Activated CD8-positive, alpha-beta T cell treated with anti-CD3 and anti-CD28 coated beads, Interleukin-2, amount 10 ng/mL, durations not matched to agents 7 days and 5 days (primary cell): Measurements from ENCODE around the gene EIF2AK3. TPM values are rescaled to one million over a fixed set of nuclear protein-coding genes. Genes with fewer than 3 reads are reported as not detected.
A peak's percentile ranks its signal among the peaks of the same experiment; 100 is the strongest.
"Not testable (repeated sequence)": the region's sequence is repeated elsewhere in the genome, so short reads cannot be mapped to it uniquely, and the experiment has no call there.

Experiments
- ATAC-seq: fragments of 150-1000 bp; cut with Tn5 transposase; one replicate; pipeline ENCODE4 v1.10.0; 2021; ENCODE audit warnings: moderate library complexity
- CTCF ChIA-PET: fragments of 350-600 bp; sonication (Branson Sonifier 250); formaldehyde crosslinking; loops from one replicate; lab custom pipeline; 2021; ENCODE audit warnings: antibody characterized with exemption; lab: Charles Lee
- POLR2A ChIA-PET: fragments of 350-600 bp; sonication (Branson Sonifier 250); formaldehyde crosslinking; loops from one replicate; lab custom pipeline; 2021; ENCODE audit warnings: antibody characterized with exemption; lab: Charles Lee
- DNase-seq: peaks from one replicate; pipeline ENCODE4 v3.0.0-alpha.2; 2020
- H3K27ac Mint-ChIP-seq: one replicate; pipeline ENCODE4 v1.8.0; 2021; ENCODE audit warnings: mild to moderate bottlenecking, mixed read lengths
- H3K27me3 Mint-ChIP-seq: one replicate; pipeline ENCODE4 v1.8.0; 2021; ENCODE audit warnings: low read depth, mixed read lengths
- H3K36me3 Mint-ChIP-seq: one replicate; pipeline ENCODE4 v1.8.0; 2021; ENCODE audit warnings: low read depth, mixed read lengths
- H3K4me1 Mint-ChIP-seq: one replicate; pipeline ENCODE4 v1.8.0; 2021; ENCODE audit warnings: low read depth, mixed read lengths
- H3K4me3 Mint-ChIP-seq: one replicate; pipeline ENCODE4 v1.8.0; 2021; ENCODE audit warnings: mild to moderate bottlenecking, mixed read lengths
- H3K9me3 Mint-ChIP-seq: one replicate; pipeline ENCODE4 v1.8.0; 2022; ENCODE audit warnings: mixed read lengths; ENCODE audit not compliant: insufficient read depth
- total RNA-seq, 2 experiments: library from RNA; stranded (reverse); gene quantifications; one replicate each; pipeline ENCODE4 v1.2.3, GENCODE V29; 2021

The EIF2AK3 gene
- total RNA-seq, 2 experiments from 2014 or later: 18.4 to 19.7 TPM

- no peaks in the 10 kb centered on the region for H3K9me3 Mint-ChIP-seq
- H3K4me3 Mint-ChIP-seq: no peak overlapping the region
- CTCF ChIA-PET: interaction anchor here (0.9 to 5.2 kb wide), 7 partner anchors 12 to 222 kb away, joined by 3 to 40 read pairs (median 3); no protein-coding TSS in a partner anchor
- no peaks in the 10 kb centered on the region for H3K4me1 Mint-ChIP-seq
- no peak for DNase-seq
- H3K27ac Mint-ChIP-seq: no peak overlapping the region
- no peaks in the 10 kb centered on the region for H3K36me3 Mint-ChIP-seq
- H3K27me3 Mint-ChIP-seq: peaks cover under 1% of the 10 kb centered on the region
- ATAC-seq: no peak
- POLR2A ChIA-PET: interaction anchor here (0.7 kb wide), 1 partner anchor 82 kb away, joined by 4 read pairs; no protein-coding TSS in a partner anchor
Measured at GRCh38 chr2:88658326-88658725, 31.1 kb upstream of the EIF2AK3 start.

- H3K27ac Mint-ChIP-seq: no peak overlapping the region
- no peak overlapping the region for H3K4me3 Mint-ChIP-seq
- H3K36me3 Mint-ChIP-seq: no peaks in the 10 kb centered on the region
- no peaks in the 10 kb centered on the region for H3K4me1 Mint-ChIP-seq
- ChIA-PET POLR2A (no interaction called here), CTCF (interaction anchor here (1.2 to 5.2 kb wide), 2 partner anchors 9 to 13 kb away, joined by 3 to 40 read pairs; no protein-coding TSS in a partner anchor)
- DNase-seq: no peak
- H3K9me3 Mint-ChIP-seq: no peaks in the 10 kb centered on the region
- H3K27me3 Mint-ChIP-seq: no peaks in the 10 kb centered on the region
- ATAC-seq: no peak
Measured at GRCh38 chr2:88657131-88657530, 29.9 kb upstream of the EIF2AK3 start.

DNA sequence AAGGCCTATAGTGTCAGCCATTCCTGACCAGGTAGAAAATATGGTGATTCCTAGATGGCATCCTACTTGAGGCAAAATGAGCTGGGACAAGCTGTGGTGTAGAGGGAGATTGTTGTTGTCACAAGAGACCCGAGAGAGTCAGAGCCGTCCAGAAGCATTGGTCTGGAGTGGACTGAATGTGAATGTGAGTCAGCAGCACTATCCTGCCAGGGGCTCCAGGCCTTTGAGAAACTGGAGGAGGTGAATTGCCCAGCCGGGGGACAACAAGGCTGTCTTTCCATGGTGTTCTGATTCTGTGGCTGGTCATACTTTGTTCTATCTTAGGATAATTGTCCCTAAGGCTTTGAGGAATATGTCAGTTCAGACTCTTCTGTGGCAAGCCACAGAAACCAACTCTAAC, 29.4 kb upstream of the EIF2AK3 start:
- Mint-ChIP-seq H3K4me3 (no peak overlapping the region), H3K4me1 (no peaks in the 10 kb centered on the region), H3K36me3 (no peaks in the 10 kb centered on the region), H3K9me3 (no peaks in the 10 kb centered on the region), H3K27me3 (peaks cover 2% of the 10 kb centered on the region), H3K27ac (no peak overlapping the region)
- DNase-seq: no peak
- ChIA-PET POLR2A (no interaction called here), CTCF (interaction anchor here (1.2 to 5.2 kb wide), 2 partner anchors 10 to 14 kb away, joined by 3 to 40 read pairs; no protein-coding TSS in a partner anchor)
- no peak for ATAC-seq

DNA sequence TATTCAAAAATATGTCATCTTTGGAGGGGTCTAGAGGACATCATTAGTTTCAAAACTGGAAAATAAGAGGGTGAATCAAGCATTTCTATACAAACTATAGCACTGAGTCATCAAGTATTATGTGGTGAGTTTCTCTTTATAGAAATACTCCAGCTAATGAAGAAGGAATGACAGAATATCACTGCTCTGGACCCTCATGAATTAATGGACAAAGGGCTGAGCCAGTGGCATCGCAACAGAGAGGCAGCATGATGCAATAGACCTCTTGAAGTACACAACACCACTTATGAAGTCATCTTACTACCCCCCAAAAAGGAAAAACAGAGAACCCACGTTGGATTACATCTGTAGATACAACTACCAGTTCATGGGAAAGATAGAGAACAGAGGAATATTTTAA, 27.4 kb upstream of the EIF2AK3 start:
- ATAC-seq: no peak
- H3K27me3 Mint-ChIP-seq: peaks cover 2% of the 10 kb centered on the region
- no peak overlapping the region for H3K4me3 Mint-ChIP-seq
- H3K4me1 Mint-ChIP-seq: no peaks in the 10 kb centered on the region
- CTCF ChIA-PET: interaction anchor here (0.8 to 1.9 kb wide), 2 partner anchors 15 to 18 kb away, joined by 4 to 5 read pairs; no protein-coding TSS in a partner anchor
- DNase-seq: no peak
- no peaks in the 10 kb centered on the region for H3K9me3 Mint-ChIP-seq
- POLR2A ChIA-PET: no interaction called here
- H3K36me3 Mint-ChIP-seq: no peaks in the 10 kb centered on the region
- no peak overlapping the region for H3K27ac Mint-ChIP-seq

- Mint-ChIP-seq H3K27ac (no peak overlapping the region), H3K36me3 (no peaks in the 10 kb centered on the region), H3K4me3 (no peak overlapping the region), H3K4me1 (no peaks in the 10 kb centered on the region), H3K9me3 (no peaks in the 10 kb centered on the region), H3K27me3 (peaks cover 2% of the 10 kb centered on the region)
- DNase-seq: no peak
- no peak for ATAC-seq
- POLR2A ChIA-PET: no interaction called here
- CTCF ChIA-PET: no interaction called here
Measured at GRCh38 chr2:88651646-88652045, 24.4 kb upstream of the EIF2AK3 start.

GRCh38 chr2:88645291-88645882, 18.1 kb upstream of the EIF2AK3 start:
- H3K9me3 Mint-ChIP-seq, H3K36me3 Mint-ChIP-seq, H3K4me3 Mint-ChIP-seq, ATAC-seq, POLR2A ChIA-PET, H3K27ac Mint-ChIP-seq, DNase-seq: not testable (repeated sequence)
- Mint-ChIP-seq H3K27me3 (peaks cover 19% of the 10 kb centered on the region), H3K4me1 (peaks cover 33% of the 10 kb centered on the region)
- CTCF ChIA-PET: interaction anchor here (1.0 to 2.8 kb wide), 6 partner anchors 14 to 272 kb away, joined by 3 to 11 read pairs (median 6); no protein-coding TSS in a partner anchor

DNA sequence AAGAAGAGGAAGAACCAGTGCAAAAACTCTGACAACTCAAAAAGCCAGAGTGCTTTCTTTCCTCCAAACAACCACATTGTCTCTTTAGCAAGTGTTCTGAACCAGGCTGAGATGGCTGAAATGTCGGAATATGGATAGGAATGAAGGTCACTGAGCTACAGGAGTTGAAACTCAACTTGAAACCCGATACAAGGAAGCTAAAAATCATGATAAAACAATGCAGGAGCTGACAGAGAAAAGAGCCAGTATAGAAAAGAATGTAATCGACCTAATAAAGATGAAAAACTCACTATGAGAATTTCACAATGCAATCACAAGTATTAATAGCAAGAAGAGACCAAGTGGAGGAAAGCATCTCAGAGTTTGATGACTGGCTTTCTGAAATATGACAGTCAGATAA, 15.0 kb upstream of the EIF2AK3 start:
- no peak for ATAC-seq
- CTCF ChIA-PET: interaction anchor here (1.0 to 2.4 kb wide), 2 partner anchors 27 to 51 kb away, joined by 3 to 7 read pairs; no protein-coding TSS in a partner anchor
- Mint-ChIP-seq H3K4me3 (no peak overlapping the region), H3K4me1 (peaks cover 63% of the 10 kb centered on the region), H3K27ac (no peak overlapping the region), H3K27me3 (peaks cover 19% of the 10 kb centered on the region), H3K9me3 (peaks cover 9% of the 10 kb centered on the region), H3K36me3 (peaks cover 19% of the 10 kb centered on the region)
- POLR2A ChIA-PET: no interaction called here
- DNase-seq: no peak

- DNase-seq (no peak), ATAC-seq (no peak)
- H3K36me3 Mint-ChIP-seq: peaks cover 19% of the 10 kb centered on the region
- POLR2A ChIA-PET: interaction anchor here (1.9 kb wide), 1 partner anchor 14 kb away, joined by 19 read pairs; the partner anchor contains the start of gene EIF2AK3
- peaks cover 16% of the 10 kb centered on the region for H3K27me3 Mint-ChIP-seq
- H3K27ac Mint-ChIP-seq: no peak overlapping the region
- CTCF ChIA-PET: interaction anchor here (1.0 to 2.4 kb wide), 2 partner anchors 28 to 50 kb away, joined by 3 to 7 read pairs; no protein-coding TSS in a partner anchor
- H3K4me1 Mint-ChIP-seq: peaks cover 70% of the 10 kb centered on the region
- no peak overlapping the region for H3K4me3 Mint-ChIP-seq
- peaks cover 9% of the 10 kb centered on the region for H3K9me3 Mint-ChIP-seq
Measured at GRCh38 chr2:88641330-88641729, 14.1 kb upstream of the EIF2AK3 start.

GRCh38 chr2:88639865-88640264, 12.6 kb upstream of the EIF2AK3 start:
- ATAC-seq (no peak), DNase-seq (no peak)
- H3K4me1 Mint-ChIP-seq: peaks cover 60% of the 10 kb centered on the region
- peaks cover 7% of the 10 kb centered on the region for H3K27me3 Mint-ChIP-seq
- peaks cover 19% of the 10 kb centered on the region for H3K36me3 Mint-ChIP-seq
- ChIA-PET POLR2A (interaction anchor here (1.9 kb wide), 1 partner anchor 13 kb away, joined by 19 read pairs; the partner anchor contains the start of gene EIF2AK3), CTCF (interaction anchor here (1.7 kb wide), 1 partner anchor 29 kb away, joined by 11 read pairs; no protein-coding TSS in a partner anchor)
- H3K27ac Mint-ChIP-seq: peak overlapping the region; percentile 44
- H3K4me3 Mint-ChIP-seq: no peak overlapping the region
- peaks cover 9% of the 10 kb centered on the region for H3K9me3 Mint-ChIP-seq

DNA sequence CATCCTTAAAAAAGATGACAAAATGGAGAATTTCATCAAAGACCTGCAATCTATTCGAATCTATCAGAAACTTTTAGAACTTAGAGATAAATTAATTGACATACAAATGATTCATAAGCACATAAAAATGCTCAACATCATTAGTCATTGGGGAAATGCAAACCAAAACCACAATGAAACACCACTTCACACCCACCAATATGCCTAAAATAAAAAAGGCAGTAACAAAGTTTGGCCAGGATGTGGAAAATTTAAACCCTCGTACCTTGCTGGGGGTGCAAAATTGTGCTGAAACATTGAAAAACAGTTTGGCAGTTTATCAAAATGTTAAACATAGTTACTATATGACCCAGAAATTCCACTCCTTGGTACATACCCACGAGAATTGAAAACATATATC, 11.5 kb upstream of the EIF2AK3 start:
- Mint-ChIP-seq H3K27ac (peak overlapping the region; percentile 50), H3K9me3 (peaks cover 9% of the 10 kb centered on the region), H3K4me1 (peaks cover 53% of the 10 kb centered on the region), H3K27me3 (peaks cover 7% of the 10 kb centered on the region), H3K4me3 (peak overlapping the region; percentile 18), H3K36me3 (peaks cover 19% of the 10 kb centered on the region)
- peak; percentile 62 for ATAC-seq
- peak; percentile 62 for DNase-seq
- POLR2A ChIA-PET: interaction anchor here (1.8 kb wide), 1 partner anchor 11 kb away, joined by 15 read pairs; the partner anchor contains the start of gene EIF2AK3
- CTCF ChIA-PET: interaction anchor here (1.3 to 1.5 kb wide), 2 partner anchors 11 to 48 kb away, joined by 3 to 6 read pairs; no protein-coding TSS in a partner anchor

GRCh38 chr2:88638123-88638650, 10.9 kb upstream of the EIF2AK3 start:
- Mint-ChIP-seq H3K27ac (no peak overlapping the region), H3K4me3 (peak overlapping the region; percentile 1)
- ATAC-seq: no peak

More at GRCh38 chr2:88638123-88638650, 10.9 kb upstream of the EIF2AK3 start:
- peaks cover 18% of the 10 kb centered on the region for H3K36me3 Mint-ChIP-seq
- DNase-seq: no peak
- peaks cover 52% of the 10 kb centered on the region for H3K4me1 Mint-ChIP-seq
- CTCF ChIA-PET: interaction anchor here (1.0 to 1.5 kb wide), 3 partner anchors 10 to 47 kb away, joined by 3 to 6 read pairs (median 3); no protein-coding TSS in a partner anchor
- POLR2A ChIA-PET: interaction anchor here (1.8 kb wide), 1 partner anchor 10 kb away, joined by 15 read pairs; the partner anchor contains the start of gene EIF2AK3
- H3K9me3 Mint-ChIP-seq: peaks cover 9% of the 10 kb centered on the region
- H3K27me3 Mint-ChIP-seq: peaks cover 6% of the 10 kb centered on the region
